Skeletal muscle satellite cell (primary cell): ENCODE data around the gene METTL15. TPM values are rescaled to one million over a fixed set of nuclear protein-coding genes. Genes with fewer than 3 reads are reported as not detected.
"Not testable (repeated sequence)": the region's sequence is repeated elsewhere in the genome, so short reads cannot be mapped to it uniquely, and the experiment has no call there.

ENCODE experiments used
- H3K27me3 ChIP-seq: 2 replicates; pipeline ENCODE4 v1.7.0; 2013; ENCODE audit warnings: low read length; ENCODE audit not compliant: control insufficient read depth, insufficient read depth
- H3K36me3 ChIP-seq: 2 replicates; pipeline ENCODE4 v1.7.0; 2013; ENCODE audit warnings: mild to moderate bottlenecking, control low read depth, low read length; ENCODE audit not compliant: insufficient read depth
- H3K4me1 ChIP-seq: 2 replicates; pipeline ENCODE4 v1.7.0; 2013; ENCODE audit warnings: low read length; ENCODE audit not compliant: control insufficient read depth, insufficient read depth
- H3K4me2 ChIP-seq: 2 replicates; pipeline ENCODE4 v1.7.0; 2013; ENCODE audit warnings: mild to moderate bottlenecking, low read length
- H3K4me3 ChIP-seq: 2 replicates; pipeline ENCODE4 v1.7.0; 2013; ENCODE audit warnings: low read length
- H3K9ac ChIP-seq: 2 replicates; pipeline ENCODE4 v1.7.0; 2013; ENCODE audit warnings: mild to moderate bottlenecking, low read depth, low read length, moderate library complexity
- H3K9me3 ChIP-seq: replicated peaks from 2 replicates; pipeline ENCODE4 v1.7.0; 2013; ENCODE audit warnings: mild to moderate bottlenecking, control low read depth, low read length
- small RNA-seq: library from RNA; depleted of rRNA; stranded (forward); fragments of <200 nt; gene quantifications from one replicate; pipeline ENCODE3, GENCODE V24; 2012

Gene METTL15

GRCh38 chr11:28346721-28347120 is 238.5 kb downstream of the METTL15 start:
- Histone ChIP-seq H3K36me3 (no peaks in the 10 kb centered on the region), H3K27me3 (no peaks in the 10 kb centered on the region)

GRCh38 chr11:28347371-28347770 is 239.2 kb downstream of the METTL15 start:
- Histone ChIP-seq H3K4me2 (no peak overlapping the region), H3K4me3 (no peak overlapping the region), H3K36me3 (no peaks in the 10 kb centered on the region), H3K9me3 (no peaks in the 10 kb centered on the region), H3K9ac (no peak overlapping the region), H3K27me3 (no peaks in the 10 kb centered on the region), H3K4me1 (peaks cover 25% of the 10 kb centered on the region)

More at GRCh38 chr11:28346721-28347120, 238.5 kb downstream of the METTL15 start:
- Histone ChIP-seq H3K4me1 (peaks cover 26% of the 10 kb centered on the region), H3K4me3 (no peak overlapping the region), H3K4me2 (no peak overlapping the region), H3K9me3 (no peaks in the 10 kb centered on the region), H3K9ac (no peak overlapping the region)

- Histone ChIP-seq H3K27me3 (no peaks in the 10 kb centered on the region), H3K9me3 (no peaks in the 10 kb centered on the region), H3K4me3 (no peak overlapping the region), H3K36me3 (no peaks in the 10 kb centered on the region), H3K9ac (no peak overlapping the region), H3K4me1 (peaks cover 10% of the 10 kb centered on the region), H3K4me2 (no peak overlapping the region)
Measured at GRCh38 chr11:28350216-28350615, 242.0 kb downstream of the METTL15 start.

GRCh38 chr11:28353991-28354390 is 245.8 kb downstream of the METTL15 start:
- no peak overlapping the region for H3K9ac ChIP-seq
- no peaks in the 10 kb centered on the region for H3K27me3 ChIP-seq
- H3K4me2 ChIP-seq, result no peak overlapping the region
- H3K9me3 ChIP-seq, result no peaks in the 10 kb centered on the region
- no peaks in the 10 kb centered on the region for H3K36me3 ChIP-seq
- no peak overlapping the region for H3K4me3 ChIP-seq
- H3K4me1 ChIP-seq, result no peaks in the 10 kb centered on the region

- no peak overlapping the region for H3K9ac ChIP-seq
- H3K27me3 ChIP-seq, result no peaks in the 10 kb centered on the region
- H3K4me1 ChIP-seq, result no peaks in the 10 kb centered on the region
- H3K4me3 ChIP-seq, result no peak overlapping the region
- no peaks in the 10 kb centered on the region for H3K36me3 ChIP-seq
- no peaks in the 10 kb centered on the region for H3K9me3 ChIP-seq
- no peak overlapping the region for H3K4me2 ChIP-seq
Measured at GRCh38 chr11:28366549-28367346, 258.6 kb downstream of the METTL15 start.

GRCh38 chr11:28378095-28378494 is 269.9 kb downstream of the METTL15 start:
- not testable (repeated sequence) for H3K9me3 ChIP-seq

More at GRCh38 chr11:28378095-28378494, 269.9 kb downstream of the METTL15 start:
- not testable (repeated sequence) for H3K4me1 ChIP-seq, H3K27me3 ChIP-seq, H3K4me2 ChIP-seq, H3K9ac ChIP-seq, H3K36me3 ChIP-seq, H3K4me3 ChIP-seq

Small RNA genes lying within 50 kb of the gene (small RNA-seq; reads per million reads assigned to genes)
- gene AC023206.1, result not detected
